Astrocyte (in vitro differentiated cells and primary cell): ENCODE measurements around the gene GRHL1. TPM values are rescaled to one million over a fixed set of nuclear protein-coding genes. Genes with fewer than 3 reads are reported as not detected.
A peak's percentile ranks its signal among the peaks of the same experiment; 100 is the strongest.

Experiments used
- DNase-seq: peaks from one replicate; pipeline ENCODE4 v3.0.0-alpha.2; 2010; ENCODE audit warnings: low read depth
- FAIRE-seq: peaks from 2 replicates; lab custom pipeline; 2011; peaks lifted over from hg19 to GRCh38; lab: Jason Lieb, UNC
- H2AFZ ChIP-seq: 2 replicates; pipeline ENCODE4 v1.6.0; 2012; ENCODE audit warnings: low read depth, low read length, inconsistent platforms
- H3K27ac ChIP-seq: 2 replicates; pipeline ENCODE4 v1.5.1; 2011; ENCODE audit warnings: low read depth, low read length, inconsistent platforms
- H3K27me3 ChIP-seq: 2 replicates; pipeline ENCODE4 v1.6.0; 2011; ENCODE audit warnings: low read length, inconsistent platforms; ENCODE audit not compliant: insufficient read depth
- H3K36me3 ChIP-seq: 2 replicates; pipeline ENCODE4 v1.5.1; 2011; ENCODE audit warnings: low read length, inconsistent platforms; ENCODE audit not compliant: insufficient read depth
- H3K4me1 ChIP-seq: 2 replicates; pipeline ENCODE4 v1.5.1; 2011; ENCODE audit warnings: low read length, inconsistent platforms; ENCODE audit not compliant: insufficient read depth
- H3K4me2 ChIP-seq: 2 replicates; pipeline ENCODE4 v1.6.0; 2012; ENCODE audit warnings: low read length, inconsistent platforms
- H3K4me3 ChIP-seq: 2 replicates; pipeline ENCODE4 v1.5.1; 2011; ENCODE audit warnings: low read depth, mild to moderate bottlenecking, low read length, inconsistent platforms; ENCODE audit not compliant: insufficient read depth
- H3K79me2 ChIP-seq: 2 replicates; pipeline ENCODE4 v1.6.0; 2012; ENCODE audit warnings: mild to moderate bottlenecking, low read length, inconsistent platforms; ENCODE audit not compliant: insufficient read depth
- H3K9ac ChIP-seq: 2 replicates; pipeline ENCODE4 v1.6.0; 2012; ENCODE audit warnings: mild to moderate bottlenecking, low read length, inconsistent platforms
- H3K9me3 ChIP-seq: 2 replicates; pipeline ENCODE4 v1.5.1; 2012; ENCODE audit warnings: low read depth, mild to moderate bottlenecking, low read length, inconsistent platforms; ENCODE audit not compliant: insufficient read depth
- H4K20me1 ChIP-seq: 2 replicates; pipeline ENCODE4 v1.6.0; 2012; ENCODE audit warnings: low read length, inconsistent platforms; ENCODE audit not compliant: insufficient read depth
- H3K27ac Mint-ChIP-seq: one replicate; pipeline ENCODE4 v1.8.0; 2021; ENCODE audit warnings: mild to moderate bottlenecking, mixed read lengths; ENCODE audit not compliant: unreplicated experiment
- H3K27me3 Mint-ChIP-seq: one replicate; pipeline ENCODE4 v1.8.0; 2021; ENCODE audit warnings: low read depth, mixed read lengths; ENCODE audit not compliant: unreplicated experiment
- H3K36me3 Mint-ChIP-seq: one replicate; pipeline ENCODE4 v1.8.0; 2021; ENCODE audit warnings: low read depth, mixed read lengths; ENCODE audit not compliant: unreplicated experiment
- H3K4me1 Mint-ChIP-seq: one replicate; pipeline ENCODE4 v1.8.0; 2021; ENCODE audit warnings: low read depth, mixed read lengths; ENCODE audit not compliant: unreplicated experiment
- H3K4me3 Mint-ChIP-seq: one replicate; pipeline ENCODE4 v1.8.0; 2021; ENCODE audit warnings: mild to moderate bottlenecking, moderate library complexity, mixed read lengths; ENCODE audit not compliant: unreplicated experiment
- H3K9me3 Mint-ChIP-seq: one replicate; pipeline ENCODE4 v1.8.0; 2021; ENCODE audit warnings: mild to moderate bottlenecking, mixed read lengths; ENCODE audit not compliant: unreplicated experiment
- EZH2 ChIP-seq: IDR thresholded peaks from 2 replicates; pipeline ENCODE4 v1.6.1; 2012; ENCODE audit warnings: mild to moderate bottlenecking, low read length, inconsistent platforms; ENCODE audit not compliant: insufficient read depth
- total RNA-seq: library from RNA; stranded (reverse); gene quantifications from 2 replicates; pipeline ENCODE4 v1.2.1, GENCODE V29; 2021
- TF ChIP-seq, protein P1 (sequence below): IDR thresholded peaks from 2 replicates; pipeline ENCODE4 v1.5.1; 2011; ENCODE audit warnings: low read depth, mild to moderate bottlenecking, inconsistent platforms, low read length, moderate library complexity; ENCODE audit not compliant: insufficient read depth

GRHL1 gene
- total RNA-seq, 1 donor from 2014 or later: 4.1 TPM

DNA sequence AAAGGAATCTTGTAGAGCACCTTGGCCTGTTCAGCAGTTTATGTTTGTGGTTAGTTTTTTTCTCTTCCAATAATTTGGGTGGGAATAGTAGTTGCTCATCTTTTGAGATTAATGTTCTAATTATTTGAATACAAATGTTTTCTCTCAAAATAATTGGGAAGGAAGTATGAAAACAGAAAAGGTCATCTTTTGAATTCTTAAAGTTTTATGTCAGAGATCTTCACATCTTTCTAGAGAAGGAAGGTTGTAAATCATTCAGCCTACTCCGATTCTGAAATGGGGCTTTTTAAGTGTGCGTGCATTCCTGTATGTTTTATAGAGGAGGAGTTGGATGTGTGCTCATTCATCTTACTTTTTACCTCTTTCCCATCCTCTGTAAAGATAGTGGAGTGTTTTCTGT is 29.0 kb downstream of the GRHL1 start:
- Histone ChIP-seq H4K20me1 (no peaks in the 10 kb centered on the region), H3K36me3 (no peaks in the 10 kb centered on the region), H3K27me3 (no peaks in the 10 kb centered on the region), H3K9me3 (no peaks in the 10 kb centered on the region), H3K9ac (no peak overlapping the region), H3K4me2 (no peak overlapping the region), H3K4me3 (no peak overlapping the region), H3K79me2 (no peaks in the 10 kb centered on the region), H2AFZ (no peak overlapping the region), H3K4me1 (peaks cover 39% of the 10 kb centered on the region), H3K27ac (no peak overlapping the region)
- H3K4me1 Mint-ChIP-seq: peaks cover 33% of the 10 kb centered on the region
- H3K27me3 Mint-ChIP-seq: no peaks in the 10 kb centered on the region
- no peak overlapping the region for H3K4me3 Mint-ChIP-seq
- FAIRE-seq: no peak
- no peak for TF ChIP-seq EZH2
- TF ChIP-seq, protein P1, sequence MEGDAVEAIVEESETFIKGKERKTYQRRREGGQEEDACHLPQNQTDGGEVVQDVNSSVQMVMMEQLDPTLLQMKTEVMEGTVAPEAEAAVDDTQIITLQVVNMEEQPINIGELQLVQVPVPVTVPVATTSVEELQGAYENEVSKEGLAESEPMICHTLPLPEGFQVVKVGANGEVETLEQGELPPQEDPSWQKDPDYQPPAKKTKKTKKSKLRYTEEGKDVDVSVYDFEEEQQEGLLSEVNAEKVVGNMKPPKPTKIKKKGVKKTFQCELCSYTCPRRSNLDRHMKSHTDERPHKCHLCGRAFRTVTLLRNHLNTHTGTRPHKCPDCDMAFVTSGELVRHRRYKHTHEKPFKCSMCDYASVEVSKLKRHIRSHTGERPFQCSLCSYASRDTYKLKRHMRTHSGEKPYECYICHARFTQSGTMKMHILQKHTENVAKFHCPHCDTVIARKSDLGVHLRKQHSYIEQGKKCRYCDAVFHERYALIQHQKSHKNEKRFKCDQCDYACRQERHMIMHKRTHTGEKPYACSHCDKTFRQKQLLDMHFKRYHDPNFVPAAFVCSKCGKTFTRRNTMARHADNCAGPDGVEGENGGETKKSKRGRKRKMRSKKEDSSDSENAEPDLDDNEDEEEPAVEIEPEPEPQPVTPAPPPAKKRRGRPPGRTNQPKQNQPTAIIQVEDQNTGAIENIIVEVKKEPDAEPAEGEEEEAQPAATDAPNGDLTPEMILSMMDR: no peak
- peaks cover 4% of the 10 kb centered on the region for H3K36me3 Mint-ChIP-seq
- no peak overlapping the region for H3K27ac Mint-ChIP-seq
- peak; percentile 29 for DNase-seq
- H3K9me3 Mint-ChIP-seq: no peaks in the 10 kb centered on the region

DNA sequence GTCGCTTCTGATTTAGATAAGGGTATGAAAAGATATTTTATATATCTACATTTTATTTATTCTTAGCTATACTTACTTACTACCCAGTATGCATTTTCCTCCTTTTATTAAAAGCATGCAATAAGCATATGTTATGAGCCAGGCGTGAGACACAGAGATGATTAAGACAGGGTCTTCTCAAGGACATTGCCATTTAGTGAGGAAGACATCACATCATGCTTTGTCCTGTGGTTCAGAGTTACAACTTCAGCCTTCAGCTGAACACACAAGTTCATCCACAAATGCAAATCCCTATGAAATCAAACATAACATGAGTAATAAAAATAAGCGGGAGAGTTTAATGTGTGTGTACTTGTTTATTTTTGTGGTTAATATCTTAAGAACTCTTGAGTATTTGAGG is 30.2 kb downstream of the GRHL1 start:
- Histone ChIP-seq H3K4me3 (no peak overlapping the region), H3K4me2 (no peak overlapping the region), H3K9ac (no peak overlapping the region), H3K27ac (no peak overlapping the region), H3K79me2 (no peaks in the 10 kb centered on the region), H4K20me1 (no peaks in the 10 kb centered on the region), H3K36me3 (no peaks in the 10 kb centered on the region), H3K9me3 (no peaks in the 10 kb centered on the region), H3K4me1 (peaks cover 32% of the 10 kb centered on the region), H2AFZ (no peak overlapping the region), H3K27me3 (no peaks in the 10 kb centered on the region)
- FAIRE-seq (no peak), DNase-seq (peak; percentile 31)
- H3K9me3 Mint-ChIP-seq: no peaks in the 10 kb centered on the region
- peaks cover 4% of the 10 kb centered on the region for H3K36me3 Mint-ChIP-seq
- H3K4me3 Mint-ChIP-seq: no peak overlapping the region
- TF ChIP-seq EZH2: no peak
- TF ChIP-seq, protein P1: no peak
- peaks cover 24% of the 10 kb centered on the region for H3K4me1 Mint-ChIP-seq
- H3K27me3 Mint-ChIP-seq: no peaks in the 10 kb centered on the region
- no peak overlapping the region for H3K27ac Mint-ChIP-seq

DNA sequence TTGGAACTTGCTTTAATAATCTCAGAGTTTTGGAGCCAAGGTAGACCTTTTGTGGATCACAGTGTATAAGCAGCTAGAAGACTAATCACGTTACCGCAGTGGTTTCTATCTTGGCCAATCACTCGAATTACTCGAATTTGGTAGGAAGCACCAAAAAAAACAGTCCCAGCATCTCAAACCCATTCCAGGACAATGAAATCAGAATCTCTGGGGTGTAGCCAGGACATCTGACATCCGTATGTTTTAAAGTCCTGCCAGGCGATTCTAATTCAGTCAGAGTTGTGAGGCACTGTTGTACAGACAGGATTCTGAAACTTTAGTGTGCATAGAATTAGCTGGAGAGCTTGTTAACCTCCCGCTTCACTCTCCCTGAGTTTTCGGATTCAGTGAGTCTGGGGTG is 30.8 kb downstream of the GRHL1 start:
- H2AFZ ChIP-seq: no peak overlapping the region
- no peak overlapping the region for H3K27ac ChIP-seq
- H3K79me2 ChIP-seq: no peaks in the 10 kb centered on the region
- Mint-ChIP-seq H3K9me3 (no peaks in the 10 kb centered on the region), H3K36me3 (peaks cover 3% of the 10 kb centered on the region), H3K4me3 (no peak overlapping the region), H3K4me1 (peaks cover 20% of the 10 kb centered on the region), H3K27ac (no peak overlapping the region), H3K27me3 (no peaks in the 10 kb centered on the region)
- H3K9me3 ChIP-seq: no peaks in the 10 kb centered on the region
- H4K20me1 ChIP-seq: no peaks in the 10 kb centered on the region
- no peak overlapping the region for H3K9ac ChIP-seq
- no peak for FAIRE-seq
- H3K4me2 ChIP-seq: peak overlapping the region; percentile 19
- H3K36me3 ChIP-seq: no peaks in the 10 kb centered on the region
- TF ChIP-seq EZH2: no peak
- TF ChIP-seq, protein P1: no peak
- no peaks in the 10 kb centered on the region for H3K27me3 ChIP-seq
- H3K4me3 ChIP-seq: no peak overlapping the region
- peaks cover 31% of the 10 kb centered on the region for H3K4me1 ChIP-seq
- peak; percentile 96 for DNase-seq
